ENCODE data around the gene GSC2.

Gene GSC2

DNA sequence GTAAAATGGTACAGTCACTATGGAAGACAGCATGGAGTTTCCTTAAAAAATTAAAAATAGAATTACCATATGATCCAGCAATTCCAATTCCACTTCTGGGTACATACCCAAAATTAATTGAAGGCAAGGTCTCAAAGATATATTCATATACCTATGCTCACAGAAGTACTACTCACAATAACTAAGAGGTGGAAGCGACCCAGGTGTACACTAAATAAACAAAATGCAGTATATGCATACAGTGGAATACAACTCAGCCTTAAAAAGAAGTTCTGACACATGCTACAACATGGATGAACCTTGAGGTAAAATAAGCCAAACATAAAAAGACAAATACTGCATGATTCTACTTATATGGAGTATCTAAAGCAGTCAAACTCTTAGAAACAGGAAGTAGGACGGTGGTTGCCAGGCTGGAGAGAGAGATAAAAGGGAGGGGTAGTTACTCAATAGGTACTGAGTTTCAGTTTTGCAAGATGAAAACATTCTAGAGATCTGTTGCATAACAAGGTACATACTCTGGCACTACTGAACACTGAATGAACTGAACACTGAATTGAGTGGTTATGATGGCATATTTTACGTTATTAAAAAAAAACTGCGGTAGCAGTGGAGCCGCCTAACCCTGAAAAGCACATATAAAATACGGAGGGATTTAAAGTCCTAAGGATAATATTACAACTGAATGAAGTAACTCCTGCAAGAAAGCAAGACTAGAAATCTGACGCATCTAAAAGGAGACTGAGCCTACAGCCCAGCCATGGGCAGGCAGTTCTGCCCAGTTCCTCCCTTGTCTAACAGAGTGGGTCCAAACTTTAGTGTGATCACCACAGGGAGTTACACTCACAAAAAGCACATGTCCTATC, 40.7 kb downstream of the GSC2 start:
- H3K27me3 ChIP-seq (ENCODE audit: insufficient read depth, poor library complexity, severe bottlenecking), result no peaks in the 10 kb centered on the region
- no peaks in the 10 kb centered on the region for H3K9me3 ChIP-seq (ENCODE audit: severe bottlenecking)
- TF ChIP-seq CTCF (IDR thresholded peaks at IDR 0.05; ENCODE audit: poor library complexity, severe bottlenecking), result no peak
- peaks cover 13% of the 10 kb centered on the region for H3K4me1 ChIP-seq (ENCODE audit: insufficient read depth, poor library complexity, severe bottlenecking)
- peak overlapping the region; percentile 64 for H3K27ac ChIP-seq (ENCODE audit: poor library complexity, severe bottlenecking)
- no peak overlapping the region for H3K4me3 ChIP-seq (ENCODE audit: severe bottlenecking)
- no peak for DNase-seq (ENCODE audit: low spot score)
- ATAC-seq (ENCODE audit: low read depth), result peak; percentile 93
- H3K36me3 ChIP-seq (ENCODE audit: low read depth), result peaks cover 4% of the 10 kb centered on the region; the same call in 1 of the 2 replicates

DNA sequence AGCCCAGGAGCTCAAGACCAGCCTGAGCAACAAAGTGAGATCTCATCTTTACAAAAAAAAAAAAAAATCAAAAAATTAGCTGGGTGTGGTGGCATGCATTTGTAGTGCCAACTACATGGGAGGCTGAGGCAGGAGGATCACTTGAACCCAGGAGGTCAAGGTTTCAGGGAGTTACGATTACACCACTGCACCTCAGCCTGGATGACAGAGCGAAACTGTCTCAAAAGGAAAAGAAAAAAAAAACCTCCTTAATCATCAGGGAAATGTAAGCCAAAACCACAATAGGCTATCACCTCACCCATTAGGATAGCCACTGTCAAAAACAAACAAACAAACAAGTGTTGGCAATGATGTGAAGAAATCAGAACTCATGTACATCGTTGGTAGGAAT, 41.3 kb downstream of the GSC2 start:
- DNase-seq (ENCODE audit: low spot score) (no peak), ATAC-seq (ENCODE audit: low read depth) (no peak)
- H3K27ac ChIP-seq (ENCODE audit: poor library complexity, severe bottlenecking), result peak overlapping the region; percentile 64
- no peak for TF ChIP-seq CTCF (IDR thresholded peaks at IDR 0.05; ENCODE audit: poor library complexity, severe bottlenecking)
- peaks cover 4% of the 10 kb centered on the region; the same call in 1 of the 2 replicates for H3K36me3 ChIP-seq (ENCODE audit: low read depth)
- H3K27me3 ChIP-seq (ENCODE audit: insufficient read depth, poor library complexity, severe bottlenecking), result no peaks in the 10 kb centered on the region
- H3K4me3 ChIP-seq (ENCODE audit: severe bottlenecking), result no peak overlapping the region
- H3K4me1 ChIP-seq (ENCODE audit: insufficient read depth, poor library complexity, severe bottlenecking), result peaks cover 13% of the 10 kb centered on the region
- H3K9me3 ChIP-seq (ENCODE audit: severe bottlenecking), result no peaks in the 10 kb centered on the region

DNA sequence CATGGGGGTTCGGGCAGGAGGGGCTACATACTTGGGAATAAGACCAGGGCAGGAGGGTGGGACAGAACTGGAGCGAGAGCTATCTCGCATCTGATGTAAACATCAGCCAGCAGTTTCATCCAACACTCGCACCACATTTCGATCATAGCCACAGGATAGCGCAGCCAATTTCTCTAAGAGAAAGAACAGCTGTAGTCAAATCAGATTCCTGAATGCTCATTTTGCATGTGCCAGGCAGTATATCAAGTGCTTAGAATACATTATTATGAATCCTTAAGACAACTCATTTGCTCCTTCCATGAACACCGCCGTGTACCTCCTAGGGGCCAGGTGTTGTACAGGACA, 42.4 kb downstream of the GSC2 start:
- DNase-seq (ENCODE audit: low spot score) (no peak), ATAC-seq (ENCODE audit: low read depth) (no peak)
- Histone ChIP-seq H3K9me3 (ENCODE audit: severe bottlenecking) (no peaks in the 10 kb centered on the region), H3K4me1 (ENCODE audit: insufficient read depth, poor library complexity, severe bottlenecking) (peaks cover 13% of the 10 kb centered on the region), H3K4me3 (ENCODE audit: severe bottlenecking) (no peak overlapping the region), H3K27ac (ENCODE audit: poor library complexity, severe bottlenecking) (no peak overlapping the region), H3K27me3 (ENCODE audit: insufficient read depth, poor library complexity, severe bottlenecking) (no peaks in the 10 kb centered on the region), H3K36me3 (ENCODE audit: low read depth) (peaks cover 4% of the 10 kb centered on the region; the same call in 1 of the 2 replicates)
- no peak for TF ChIP-seq CTCF (IDR thresholded peaks at IDR 0.05; ENCODE audit: poor library complexity, severe bottlenecking)

DNA sequence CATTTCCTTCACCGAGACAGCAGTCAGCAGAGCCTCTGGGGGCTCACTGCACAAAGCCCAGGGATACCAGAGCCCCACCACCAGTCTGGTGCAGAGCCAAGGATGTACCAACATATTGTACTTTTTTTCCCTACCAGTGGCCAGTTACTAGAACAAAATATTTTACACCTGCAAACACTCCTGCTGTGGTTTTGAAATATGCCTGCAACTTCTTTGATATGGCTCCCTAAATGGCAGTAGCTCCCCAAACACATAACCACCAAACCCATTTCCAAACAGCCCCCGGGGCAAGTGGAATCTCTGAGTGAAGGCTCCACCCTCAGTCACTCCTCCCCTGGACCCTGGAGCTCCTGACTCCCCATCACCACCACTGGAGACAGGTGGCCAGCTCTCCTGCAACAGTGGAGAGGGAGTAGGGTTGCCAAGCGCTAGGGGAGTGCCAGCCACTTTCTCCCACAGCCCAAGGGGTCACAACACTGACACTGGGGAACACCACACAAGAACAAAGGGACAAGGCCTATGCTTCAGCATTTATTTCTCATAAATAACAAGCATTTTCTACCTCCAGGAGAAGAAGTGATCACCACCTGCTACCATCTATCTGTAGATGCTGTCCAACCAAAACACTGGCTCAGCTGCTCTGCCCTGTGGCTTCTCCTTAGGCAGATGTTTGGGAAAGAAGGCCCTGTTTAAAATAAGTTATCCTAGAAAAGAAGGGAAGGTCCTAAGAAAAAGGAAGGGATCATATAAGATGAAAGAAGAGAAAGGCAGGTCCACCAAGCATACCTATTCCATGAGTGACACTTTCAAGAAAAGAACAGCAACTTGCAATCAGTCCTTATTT, 43.0 kb downstream of the GSC2 start:
- Histone ChIP-seq H3K9me3 (ENCODE audit: severe bottlenecking) (no peaks in the 10 kb centered on the region), H3K4me1 (ENCODE audit: insufficient read depth, poor library complexity, severe bottlenecking) (peaks cover 13% of the 10 kb centered on the region), H3K36me3 (ENCODE audit: low read depth) (peaks cover 4% of the 10 kb centered on the region; the same call in 1 of the 2 replicates), H3K4me3 (ENCODE audit: severe bottlenecking) (no peak overlapping the region), H3K27me3 (ENCODE audit: insufficient read depth, poor library complexity, severe bottlenecking) (no peaks in the 10 kb centered on the region), H3K27ac (ENCODE audit: poor library complexity, severe bottlenecking) (no peak overlapping the region)
- no peak for TF ChIP-seq CTCF (IDR thresholded peaks at IDR 0.05; ENCODE audit: poor library complexity, severe bottlenecking)
- no peak for ATAC-seq (ENCODE audit: low read depth)
- DNase-seq (ENCODE audit: low spot score), result no peak

All from RWPE2 (cell line).